PFSK-1 (cell line): ENCODE results near the gene SLCO2B1. TPM values are rescaled to one million over a fixed set of nuclear protein-coding genes. Genes with fewer than 3 reads are reported as not detected.

ENCODE experiments used
- FOXP2 ChIP-seq: optimal IDR thresholded peaks from 2 replicates; pipeline ENCODE3; 2011; ENCODE audit warnings: borderline replicate concordance, control low read depth, inconsistent platforms; ENCODE audit not compliant: insufficient read depth; ENCODE audit errors: extremely low read length, extremely low read depth
- POLR2AphosphoS5 ChIP-seq: IDR thresholded peaks from 2 replicates; pipeline ENCODE4 v1.6.1; 2012; ENCODE audit warnings: low read depth, mild to moderate bottlenecking, control low read depth, low read length, moderate library complexity
- SIN3A ChIP-seq: IDR thresholded peaks from 2 replicates; pipeline ENCODE4 v1.6.1; 2012; ENCODE audit warnings: mild to moderate bottlenecking, low read length, moderate library complexity, borderline replicate concordance; ENCODE audit not compliant: insufficient read depth
- TAF1 ChIP-seq: IDR thresholded peaks from 2 replicates; pipeline ENCODE4 v1.6.1; 2012; ENCODE audit warnings: low read length, control low read depth, borderline replicate concordance; ENCODE audit not compliant: insufficient read depth
- polyA plus RNA-seq: library from polyadenylated mRNA; unstranded; fragments of >200 nt; gene quantifications from one replicate; pipeline ENCODE4 v1.2.1, GENCODE V29; 2012; ENCODE audit warnings: low read depth, missing spikeins; ENCODE audit not compliant: insufficient read length
- TF ChIP-seq, protein P1 (sequence below), 2 experiments: IDR thresholded peaks; 2 replicates each; pipeline versions ENCODE4 v1.6.1 to v1.8.0; 2011 to 2012; ENCODE audit warnings: low read depth in 2 of 2, low read length in 2 of 2, control low read depth in 1 of 2, inconsistent platforms in 1 of 2, mild to moderate bottlenecking in 1 of 2, moderate library complexity in 1 of 2; ENCODE audit not compliant: insufficient read depth in 1 of 2

SLCO2B1 gene, protein sequence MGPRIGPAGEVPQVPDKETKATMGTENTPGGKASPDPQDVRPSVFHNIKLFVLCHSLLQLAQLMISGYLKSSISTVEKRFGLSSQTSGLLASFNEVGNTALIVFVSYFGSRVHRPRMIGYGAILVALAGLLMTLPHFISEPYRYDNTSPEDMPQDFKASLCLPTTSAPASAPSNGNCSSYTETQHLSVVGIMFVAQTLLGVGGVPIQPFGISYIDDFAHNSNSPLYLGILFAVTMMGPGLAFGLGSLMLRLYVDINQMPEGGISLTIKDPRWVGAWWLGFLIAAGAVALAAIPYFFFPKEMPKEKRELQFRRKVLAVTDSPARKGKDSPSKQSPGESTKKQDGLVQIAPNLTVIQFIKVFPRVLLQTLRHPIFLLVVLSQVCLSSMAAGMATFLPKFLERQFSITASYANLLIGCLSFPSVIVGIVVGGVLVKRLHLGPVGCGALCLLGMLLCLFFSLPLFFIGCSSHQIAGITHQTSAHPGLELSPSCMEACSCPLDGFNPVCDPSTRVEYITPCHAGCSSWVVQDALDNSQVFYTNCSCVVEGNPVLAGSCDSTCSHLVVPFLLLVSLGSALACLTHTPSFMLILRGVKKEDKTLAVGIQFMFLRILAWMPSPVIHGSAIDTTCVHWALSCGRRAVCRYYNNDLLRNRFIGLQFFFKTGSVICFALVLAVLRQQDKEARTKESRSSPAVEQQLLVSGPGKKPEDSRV
- 0.30 TPM for polyA plus RNA-seq

DNA sequence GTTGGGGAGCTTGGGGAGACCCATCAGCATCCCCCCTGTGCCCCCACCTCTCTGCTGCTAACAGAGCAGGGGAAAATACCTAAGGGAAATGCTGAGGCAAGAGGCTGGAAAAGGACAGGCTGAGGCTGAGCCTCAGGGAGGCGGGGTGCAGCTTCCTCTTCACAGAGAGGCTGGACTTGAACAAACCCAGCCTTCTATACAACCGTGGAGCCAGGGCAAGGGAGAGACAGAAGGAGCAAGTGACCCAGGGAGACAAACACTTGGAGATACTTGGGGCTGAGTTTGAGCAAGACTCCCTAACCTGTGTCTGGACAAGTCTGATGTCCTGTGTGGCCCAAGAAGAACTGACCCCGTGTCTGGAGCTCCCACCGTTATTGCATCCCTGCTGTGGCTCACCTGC lies at the start of gene SLCO2B1:
Gene SLCO2B1 (plus strand): TSS at position 229 of the 400 bp plus-strand sequence. CDS start 275 bp downstream, outside the sequence.
- TF ChIP-seq FOXP2: no peak
- TF ChIP-seq SIN3A: no peak
- TF ChIP-seq, protein P1, sequence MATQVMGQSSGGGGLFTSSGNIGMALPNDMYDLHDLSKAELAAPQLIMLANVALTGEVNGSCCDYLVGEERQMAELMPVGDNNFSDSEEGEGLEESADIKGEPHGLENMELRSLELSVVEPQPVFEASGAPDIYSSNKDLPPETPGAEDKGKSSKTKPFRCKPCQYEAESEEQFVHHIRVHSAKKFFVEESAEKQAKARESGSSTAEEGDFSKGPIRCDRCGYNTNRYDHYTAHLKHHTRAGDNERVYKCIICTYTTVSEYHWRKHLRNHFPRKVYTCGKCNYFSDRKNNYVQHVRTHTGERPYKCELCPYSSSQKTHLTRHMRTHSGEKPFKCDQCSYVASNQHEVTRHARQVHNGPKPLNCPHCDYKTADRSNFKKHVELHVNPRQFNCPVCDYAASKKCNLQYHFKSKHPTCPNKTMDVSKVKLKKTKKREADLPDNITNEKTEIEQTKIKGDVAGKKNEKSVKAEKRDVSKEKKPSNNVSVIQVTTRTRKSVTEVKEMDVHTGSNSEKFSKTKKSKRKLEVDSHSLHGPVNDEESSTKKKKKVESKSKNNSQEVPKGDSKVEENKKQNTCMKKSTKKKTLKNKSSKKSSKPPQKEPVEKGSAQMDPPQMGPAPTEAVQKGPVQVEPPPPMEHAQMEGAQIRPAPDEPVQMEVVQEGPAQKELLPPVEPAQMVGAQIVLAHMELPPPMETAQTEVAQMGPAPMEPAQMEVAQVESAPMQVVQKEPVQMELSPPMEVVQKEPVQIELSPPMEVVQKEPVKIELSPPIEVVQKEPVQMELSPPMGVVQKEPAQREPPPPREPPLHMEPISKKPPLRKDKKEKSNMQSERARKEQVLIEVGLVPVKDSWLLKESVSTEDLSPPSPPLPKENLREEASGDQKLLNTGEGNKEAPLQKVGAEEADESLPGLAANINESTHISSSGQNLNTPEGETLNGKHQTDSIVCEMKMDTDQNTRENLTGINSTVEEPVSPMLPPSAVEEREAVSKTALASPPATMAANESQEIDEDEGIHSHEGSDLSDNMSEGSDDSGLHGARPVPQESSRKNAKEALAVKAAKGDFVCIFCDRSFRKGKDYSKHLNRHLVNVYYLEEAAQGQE (IDR thresholded peaks at IDR 0.05; ENCODE audit: insufficient read depth in 1 of 2, low read depth in 2 of 2, low read length in 2 of 2): no peak
- TF ChIP-seq POLR2AphosphoS5: no peak
- no peak for TF ChIP-seq TAF1

DNA sequence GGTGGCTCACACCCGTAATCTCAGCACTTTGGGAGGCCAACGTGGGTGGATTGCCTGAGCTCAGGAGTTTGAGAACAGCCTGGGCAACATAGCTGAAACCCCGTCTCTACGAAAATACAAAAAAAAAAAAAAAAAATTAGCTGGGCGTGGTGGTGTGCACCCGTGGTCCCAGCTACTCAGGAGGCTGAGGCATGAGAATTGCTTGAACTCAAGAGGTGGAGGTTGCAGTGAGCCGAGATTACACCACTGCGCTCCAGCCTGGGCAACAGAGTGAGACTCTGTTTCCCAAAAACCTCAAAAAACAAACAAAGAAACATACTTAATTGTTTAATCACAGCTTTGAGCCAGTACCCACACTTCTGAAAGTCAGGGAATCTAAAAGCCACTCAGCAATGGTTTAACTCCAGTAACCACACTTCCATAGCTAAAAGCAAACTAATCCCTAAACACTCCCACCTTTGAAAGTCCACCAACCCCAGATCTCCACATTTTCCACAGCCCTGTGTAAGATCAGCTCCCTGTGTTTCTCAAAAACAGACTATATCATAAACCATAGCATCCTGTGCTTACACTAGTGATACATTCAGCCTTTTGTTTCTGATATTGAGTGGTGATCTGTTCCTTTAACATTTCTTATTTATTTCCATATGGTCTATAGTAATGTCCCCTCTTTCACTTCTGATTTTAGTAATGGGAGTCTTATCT lies 49.3 kb upstream of the SLCO2B1 start:
- no peak for TF ChIP-seq TAF1
- no peak for TF ChIP-seq FOXP2
- TF ChIP-seq POLR2AphosphoS5: no peak
- TF ChIP-seq, protein P1 (IDR thresholded peaks at IDR 0.05; ENCODE audit: insufficient read depth in 1 of 2, low read depth in 2 of 2, low read length in 2 of 2): no peak
- no peak for TF ChIP-seq SIN3A

DNA sequence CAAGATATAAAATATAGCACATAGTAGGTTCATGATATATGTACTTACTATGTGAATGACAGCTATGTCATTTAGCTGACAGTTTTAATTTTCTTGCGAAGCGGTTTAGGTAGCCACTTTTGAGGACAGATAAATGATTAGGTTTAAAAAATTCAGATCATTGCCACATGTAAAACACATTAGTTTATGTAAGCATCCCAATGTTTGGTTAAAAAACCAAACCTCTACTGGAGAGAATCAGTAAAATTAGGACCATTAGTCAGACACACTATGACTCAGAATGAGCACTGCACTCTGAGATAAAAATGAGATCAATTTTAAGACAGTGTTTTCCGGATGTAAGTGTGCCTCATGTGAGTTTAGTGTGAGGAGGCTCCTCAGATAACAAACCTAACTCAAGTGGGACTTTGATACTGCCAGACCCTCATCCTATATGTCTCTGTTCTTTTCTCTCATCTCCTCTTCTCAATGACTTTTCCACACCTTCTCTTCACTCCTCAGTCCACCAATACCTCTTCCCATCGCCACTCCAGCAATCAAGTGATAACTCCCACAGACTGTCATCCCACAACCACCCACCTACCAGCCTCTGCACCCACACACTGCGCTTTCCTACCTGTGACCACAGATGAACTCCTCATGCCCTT lies 47.4 kb upstream of the SLCO2B1 start:
- TF ChIP-seq POLR2AphosphoS5: no peak
- TF ChIP-seq SIN3A: no peak
- TF ChIP-seq, protein P1 (IDR thresholded peaks at IDR 0.05; ENCODE audit: insufficient read depth in 1 of 2, low read depth in 2 of 2, low read length in 2 of 2): no peak
- no peak for TF ChIP-seq FOXP2
- no peak for TF ChIP-seq TAF1

DNA sequence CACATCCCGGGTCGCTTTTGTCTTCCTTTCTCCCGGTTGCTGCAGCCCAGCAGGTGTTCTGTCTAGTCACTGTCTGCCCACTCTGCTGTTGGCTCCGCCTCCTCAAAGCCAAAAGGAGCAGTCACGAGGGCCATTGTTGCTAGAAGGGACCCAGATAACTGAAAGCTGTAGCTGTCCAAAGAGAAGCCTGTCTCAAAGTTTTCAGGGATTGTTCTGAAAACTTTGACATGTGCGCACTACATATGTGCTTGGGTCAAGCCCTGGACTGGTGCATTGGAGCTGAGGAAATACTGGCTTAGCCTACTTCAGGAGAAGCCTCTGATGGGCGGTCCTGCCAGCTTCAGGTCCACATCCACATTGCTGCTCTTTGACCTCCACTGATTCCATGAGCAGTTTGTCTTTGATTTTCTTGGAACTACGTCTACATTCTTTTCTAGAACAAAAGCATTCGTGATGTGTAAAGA lies 45.4 kb upstream of the SLCO2B1 start:
- TF ChIP-seq FOXP2 (no peak), TAF1 (no peak), POLR2AphosphoS5 (no peak), SIN3A (no peak)
- TF ChIP-seq, protein P1 (IDR thresholded peaks at IDR 0.05; ENCODE audit: insufficient read depth in 1 of 2, low read depth in 2 of 2, low read length in 2 of 2): no peak
